Right lobe of liver (tissue), 4 donors: Measurements from ENCODE around the gene KCTD6.

ENCODE experiments used
- CTCF ChIP-seq, 4 donors: fragments of 200-600 bp in 3 of 4; fragments of 450-650 bp in 1 of 4; IDR thresholded peaks; one replicate each; pipeline versions ENCODE4 v1.5.1 to v1.8.0; 2016 to 2022; ENCODE audit warnings: antibody characterized with exemption in 4 of 4, mild to moderate bottlenecking in 2 of 4
- POLR2A ChIP-seq: fragments of 450-650 bp; IDR thresholded peaks from one replicate; pipeline ENCODE4 v1.6.1; 2017; ENCODE audit warnings: antibody characterized with exemption, mild to moderate bottlenecking
- donor health status: DM: no; HTN: no; CAD: no.
- donor health status: DM: no; HTN: no; CAD: no.
- donor health status: DM: no; HTN: yes; CAD: no.

- TF ChIP-seq CTCF (IDR thresholded peaks at IDR 0.05), result no peak
- TF ChIP-seq POLR2A, result no peak
Measured at GRCh38 chr3:58484722-58485069, 7.2 kb upstream of the KCTD6 start.
